ENCODE results near the gene CD9.

DNA sequence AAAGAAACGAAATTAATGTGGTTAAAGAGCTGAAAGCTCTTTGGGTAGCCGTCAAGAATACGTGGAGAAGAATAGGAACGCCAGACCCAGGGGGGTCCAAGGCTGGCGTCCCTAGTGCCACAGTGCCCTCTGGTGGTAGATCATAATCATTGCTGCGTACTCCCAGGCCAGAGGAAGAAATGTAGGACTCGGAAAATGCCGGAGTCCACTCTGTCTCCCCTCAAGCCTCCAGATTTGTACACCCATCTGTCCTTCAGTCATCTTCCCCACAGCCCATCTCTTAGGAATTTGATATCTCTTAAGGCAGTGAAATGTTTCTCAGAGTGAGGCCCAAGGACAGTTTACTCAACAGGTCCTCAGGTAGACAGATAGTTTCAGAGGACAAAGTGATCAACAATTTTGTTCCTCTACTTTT is 84.9 kb downstream of the CD9 start:
- TF ChIP-seq, protein P1, sequence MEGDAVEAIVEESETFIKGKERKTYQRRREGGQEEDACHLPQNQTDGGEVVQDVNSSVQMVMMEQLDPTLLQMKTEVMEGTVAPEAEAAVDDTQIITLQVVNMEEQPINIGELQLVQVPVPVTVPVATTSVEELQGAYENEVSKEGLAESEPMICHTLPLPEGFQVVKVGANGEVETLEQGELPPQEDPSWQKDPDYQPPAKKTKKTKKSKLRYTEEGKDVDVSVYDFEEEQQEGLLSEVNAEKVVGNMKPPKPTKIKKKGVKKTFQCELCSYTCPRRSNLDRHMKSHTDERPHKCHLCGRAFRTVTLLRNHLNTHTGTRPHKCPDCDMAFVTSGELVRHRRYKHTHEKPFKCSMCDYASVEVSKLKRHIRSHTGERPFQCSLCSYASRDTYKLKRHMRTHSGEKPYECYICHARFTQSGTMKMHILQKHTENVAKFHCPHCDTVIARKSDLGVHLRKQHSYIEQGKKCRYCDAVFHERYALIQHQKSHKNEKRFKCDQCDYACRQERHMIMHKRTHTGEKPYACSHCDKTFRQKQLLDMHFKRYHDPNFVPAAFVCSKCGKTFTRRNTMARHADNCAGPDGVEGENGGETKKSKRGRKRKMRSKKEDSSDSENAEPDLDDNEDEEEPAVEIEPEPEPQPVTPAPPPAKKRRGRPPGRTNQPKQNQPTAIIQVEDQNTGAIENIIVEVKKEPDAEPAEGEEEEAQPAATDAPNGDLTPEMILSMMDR (IDR thresholded peaks at IDR 0.05) = peak; percentile 85 to 94 (median 92)
- TF ChIP-seq POLR2AphosphoS5 (IDR thresholded peaks at IDR 0.05) (peak in 2 of 3 donors; percentile 35 to 41), POLR2A (IDR thresholded peaks at IDR 0.05) (no peak)

Data from breast epithelium (tissue), 3 donors.